Spleen (tissue), 11 donors: Measurements from ENCODE around the gene FAM83C. TPM values are rescaled to one million over a fixed set of nuclear protein-coding genes. Genes with fewer than 3 reads are reported as not detected.

Experiments used
- DNase-seq: peaks from one replicate; pipeline ENCODE4 v3.0.0-alpha.2; 2020
- H3K27ac ChIP-seq, 8 donors: fragments of 200-600 bp; sonication (generic) in 7 of 8; 1 replicate in 4 of 8; 2 replicates in 4 of 8; pipeline versions ENCODE4 v1.5.0 to v1.8.0; 2016 to 2021; ENCODE audit warnings: inconsistent platforms in 4 of 8, mild to moderate bottlenecking in 4 of 8, moderate library complexity in 1 of 8
- H3K27me3 ChIP-seq, 7 donors: fragments of 200-600 bp; sonication (generic) in 6 of 7; replicated peaks in 1 of 7; 1 replicate in 4 of 7; 2 replicates in 3 of 7; pipeline versions ENCODE4 v1.5.0 to v1.8.0; 2016 to 2021; ENCODE audit warnings: inconsistent platforms in 3 of 7, mild to moderate bottlenecking in 1 of 7
- H3K36me3 ChIP-seq, 6 donors: fragments of 200-600 bp; sonication (generic) in 5 of 6; 1 replicate in 4 of 6; 2 replicates in 2 of 6; pipeline versions ENCODE4 v1.5.0 to v1.8.0; 2016 to 2021; ENCODE audit warnings: inconsistent platforms in 2 of 6
- H3K4me1 ChIP-seq, 6 donors: fragments of 200-600 bp; sonication (generic) in 5 of 6; 1 replicate in 3 of 6; 2 replicates in 3 of 6; pipeline versions ENCODE4 v1.5.0 to v1.8.0; 2016 to 2021; ENCODE audit warnings: inconsistent platforms in 3 of 6
- H3K4me3 ChIP-seq, 8 donors: fragments of 200-600 bp; sonication (generic) in 7 of 8; 1 replicate in 4 of 8; 2 replicates in 4 of 8; pipeline versions ENCODE4 v1.5.0 to v1.8.0; 2016 to 2021; ENCODE audit warnings: inconsistent platforms in 4 of 8, mild to moderate bottlenecking in 4 of 8, moderate library complexity in 2 of 8
- H3K9me3 ChIP-seq, 8 donors: fragments of 200-600 bp; sonication (generic) in 7 of 8; 1 replicate in 4 of 8; 2 replicates in 4 of 8; pipeline versions ENCODE4 v1.5.0 to v1.8.0; 2016 to 2021; ENCODE audit warnings: inconsistent platforms in 4 of 8
- CTCF ChIP-seq, 11 experiments: fragments of 200-600 bp in 7 of 11; fragments of 450-650 bp in 4 of 11; sonication (generic) in 4 of 11; IDR thresholded peaks in 8 of 11; conservative IDR thresholded peaks in 3 of 11; 1 replicate in 7 of 11; 2 replicates in 4 of 11; pipeline versions ENCODE4 v1.4.0 to v1.8.0; 2016 to 2021; ENCODE audit warnings: antibody characterized with exemption in 11 of 11, inconsistent platforms in 4 of 11, mild to moderate bottlenecking in 1 of 11
- POLR2A ChIP-seq, 3 donors: fragments of 450-650 bp; IDR thresholded peaks; one replicate each; pipeline ENCODE4 v1.5.1; 2017; ENCODE audit warnings: antibody characterized with exemption in 3 of 3, mild to moderate bottlenecking in 1 of 3
- POLR2AphosphoS5 ChIP-seq, 3 donors: sonication (generic); formaldehyde crosslinking; IDR thresholded peaks; one replicate each; pipeline ENCODE4 v1.5.1; 2017; ENCODE audit warnings: antibody characterized with exemption in 3 of 3
- WGBS, 5 donors: extraction: QIAGEN DNeasy Blood & Tissue Kit in 3 of 5; methylation state at CpG; one replicate each; pipeline versions ENCODE4 v1.1.5 to v1.1.7; 2013 to 2018; 5-methylcytosine and 5-hydroxymethylcytosine counted together
- intact Hi-C: fragments of 100-400 bp; cut with DNase I; formaldehyde crosslinking; loops from one replicate; pipeline ENCODE4 v1.15.0; 2023; ENCODE audit warnings: low total_unique reads
- polyA plus RNA-seq, 3 donors: library from polyadenylated mRNA; stranded (reverse); fragments of 200-250 nt; gene quantifications; one replicate each; pipeline ENCODE4 v1.2.1, GENCODE V29; 2013
- total RNA-seq, 7 donors: library from RNA; depleted of rRNA in 3 of 7; stranded (reverse); fragments of >200 nt in 3 of 7; fragmentation: NEBNext Ultra II Directional in 4 of 7; extraction: Animal tissue kit (Norgen Biotek cat#: 25700) in 4 of 7; gene quantifications; one replicate each; pipeline versions ENCODE4 v1.1.0 to v1.2.1, GENCODE V29; 2016 to 2021
- donor health status: healthy with polysubstance abuse.
- donor health status: DM: no; HTN: no; CAD: no; lungs with moderate emphysema.
- donor health status: DM: no; HTN: no; CAD: no.
- donor health status: Bipolar disorder and iron deficiency.
- donor health status: healthy.
- donor health status: DM: no; HTN: no; CAD: no.
- donor health status: DM: yes; HTN: yes; CAD: no.

Gene FAM83C
- total and polyA plus RNA-seq, 10 donors: not detected

DNA sequence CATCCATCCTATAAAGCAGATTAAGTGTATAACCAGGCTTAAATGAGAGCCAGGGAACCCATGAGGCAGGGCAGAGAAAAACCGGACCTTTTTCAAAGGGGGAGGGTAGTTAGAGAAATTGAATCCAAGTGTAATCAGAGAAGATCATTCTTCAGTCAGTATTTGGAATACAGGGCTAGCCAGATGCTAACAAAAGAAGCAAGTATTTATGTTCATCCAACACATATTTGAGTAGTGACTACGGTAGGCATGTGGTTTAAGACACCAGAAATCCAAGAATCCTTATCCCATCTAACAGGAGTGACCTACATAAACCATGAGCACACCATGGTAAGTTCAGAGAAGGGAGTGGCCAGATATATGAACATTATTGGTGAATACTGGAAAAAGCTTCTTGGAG is 46.8 kb upstream of the FAM83C start:
- no peak for TF ChIP-seq POLR2AphosphoS5 (IDR thresholded peaks at IDR 0.05)
- no peak for TF ChIP-seq CTCF (IDR thresholded peaks at IDR 0.05 in 8 of 11, conservative IDR thresholded peaks at IDR 0.05 in 3 of 11)
- Histone ChIP-seq H3K36me3 (peaks cover 0 to 41% (median 7%) of the 10 kb centered on the region in 6 donors), H3K4me3 (no peak overlapping the region), H3K4me1 (peaks cover 0 to 2% (median 0%) of the 10 kb centered on the region in 6 donors), H3K9me3 (no peaks in the 10 kb centered on the region), H3K27ac (no peak overlapping the region), H3K27me3 (no peaks in the 10 kb centered on the region)
- no peak for DNase-seq
- 78 to 100% (median 93%) methylated on average over 2 of the region's 2 CpGs for WGBS, 5 donors
- intact Hi-C loops: no loop called here

DNA sequence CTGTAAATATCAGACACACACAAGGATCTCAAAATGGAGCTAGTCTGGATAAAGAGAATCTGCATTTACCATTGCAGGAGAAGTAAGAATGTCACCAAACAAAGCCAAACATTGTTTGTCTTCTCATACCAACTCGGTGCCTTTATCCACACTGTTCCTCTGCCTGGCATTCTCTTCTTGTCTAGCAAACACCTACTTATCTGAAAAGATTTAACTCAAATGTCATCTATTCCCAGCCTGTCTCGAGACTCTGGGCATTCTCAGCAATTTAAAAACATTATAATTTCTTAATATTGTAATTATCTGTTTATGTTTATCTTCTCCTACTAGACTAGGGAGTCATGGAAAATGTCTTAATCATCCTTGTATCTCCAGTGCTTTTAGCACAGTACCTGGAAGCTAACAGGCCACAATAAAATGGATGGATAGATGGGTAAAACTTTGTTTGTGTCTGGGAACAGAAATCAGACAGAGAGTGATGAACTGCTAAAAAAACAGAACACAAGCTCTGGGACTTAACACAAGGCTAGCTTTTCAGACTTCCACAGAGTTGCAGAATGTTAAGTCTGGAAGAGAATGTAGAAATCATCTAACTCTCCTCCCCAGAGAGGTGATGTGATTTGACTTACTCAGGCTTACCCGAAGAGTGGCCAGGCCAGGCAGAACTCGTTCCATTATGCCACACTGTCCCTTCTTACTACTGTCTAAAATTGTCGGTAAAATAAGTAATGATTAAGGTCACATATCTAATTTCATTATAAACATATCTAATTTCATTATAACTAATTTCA is 42.3 kb upstream of the FAM83C start:
- intact Hi-C loops: no loop called here
- Histone ChIP-seq H3K4me1 (no peaks in the 10 kb centered on the region), H3K27me3 (no peaks in the 10 kb centered on the region), H3K27ac (no peak overlapping the region), H3K9me3 (no peaks in the 10 kb centered on the region), H3K36me3 (peaks cover 0 to 27% (median 3%) of the 10 kb centered on the region in 6 donors), H3K4me3 (no peak overlapping the region)
- DNase-seq: no peak
- TF ChIP-seq POLR2AphosphoS5 (IDR thresholded peaks at IDR 0.05): no peak
- no peak for TF ChIP-seq CTCF (IDR thresholded peaks at IDR 0.05 in 8 of 11, conservative IDR thresholded peaks at IDR 0.05 in 3 of 11)
- no peak for TF ChIP-seq POLR2A (IDR thresholded peaks at IDR 0.05)
- 90 to 97% (median 93%) methylated on average over 5 of the region's 5 CpGs for WGBS, 5 donors

DNA sequence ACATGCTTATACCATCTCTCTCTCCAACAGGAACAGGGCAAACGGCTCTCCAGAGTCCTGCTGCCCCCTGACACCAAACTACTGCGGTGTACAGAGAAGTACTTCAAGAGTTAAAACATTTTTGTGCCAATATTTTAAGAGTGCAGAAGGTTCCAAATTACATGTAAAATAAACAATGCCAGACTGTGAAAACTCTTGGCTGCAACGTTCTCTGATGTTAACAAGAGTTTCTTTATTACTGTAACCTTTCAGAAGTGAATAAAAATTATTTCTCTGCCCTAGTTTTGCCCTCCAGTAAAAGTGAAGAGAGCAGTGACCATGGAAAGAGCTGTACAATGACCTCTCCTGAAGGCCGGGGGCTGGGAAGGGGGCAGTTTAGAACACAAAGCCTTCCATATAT is 41.4 kb upstream of the FAM83C start:
- Histone ChIP-seq H3K27me3 (no peaks in the 10 kb centered on the region), H3K36me3 (peaks cover 0 to 35% (median 3%) of the 10 kb centered on the region in 6 donors), H3K4me1 (no peaks in the 10 kb centered on the region), H3K27ac (no peak overlapping the region), H3K9me3 (no peaks in the 10 kb centered on the region), H3K4me3 (no peak overlapping the region)
- 79 to 90% (median 81%) methylated on average over 4 of the region's 4 CpGs for WGBS, 5 donors
- intact Hi-C loops: no loop called here
- no peak for DNase-seq
- TF ChIP-seq CTCF (IDR thresholded peaks at IDR 0.05 in 8 of 11, conservative IDR thresholded peaks at IDR 0.05 in 3 of 11) (no peak), POLR2A (IDR thresholded peaks at IDR 0.05) (no peak), POLR2AphosphoS5 (IDR thresholded peaks at IDR 0.05) (no peak)

GRCh38 chr20:35332540-35333200 is 40.4 kb upstream of the FAM83C start:
- intact Hi-C loops: no loop called here
- TF ChIP-seq POLR2AphosphoS5 (IDR thresholded peaks at IDR 0.05) (no peak), CTCF (IDR thresholded peaks at IDR 0.05 in 8 of 11, conservative IDR thresholded peaks at IDR 0.05 in 3 of 11) (no peak), POLR2A (IDR thresholded peaks at IDR 0.05) (no peak)
- WGBS, 5 donors: 94 to 98% (median 95%) methylated on average over 5 of the region's 5 CpGs
- H3K36me3 ChIP-seq: peaks cover 0 to 39% (median 3%) of the 10 kb centered on the region in 6 donors
- no peaks in the 10 kb centered on the region for H3K27me3 ChIP-seq
- no peaks in the 10 kb centered on the region for H3K9me3 ChIP-seq
- peaks cover 0 to 2% (median 0%) of the 10 kb centered on the region in 6 donors for H3K4me1 ChIP-seq
- H3K27ac ChIP-seq: no peak overlapping the region
- no peak for DNase-seq
- H3K4me3 ChIP-seq: no peak overlapping the region
